ENCODE data around the gene MYF5. TPM values are rescaled to one million over a fixed set of nuclear protein-coding genes. Genes with fewer than 3 reads are reported as not detected.

MYF5 gene
- total RNA-seq, 1 donor from 2014 or later: not detected

DNA sequence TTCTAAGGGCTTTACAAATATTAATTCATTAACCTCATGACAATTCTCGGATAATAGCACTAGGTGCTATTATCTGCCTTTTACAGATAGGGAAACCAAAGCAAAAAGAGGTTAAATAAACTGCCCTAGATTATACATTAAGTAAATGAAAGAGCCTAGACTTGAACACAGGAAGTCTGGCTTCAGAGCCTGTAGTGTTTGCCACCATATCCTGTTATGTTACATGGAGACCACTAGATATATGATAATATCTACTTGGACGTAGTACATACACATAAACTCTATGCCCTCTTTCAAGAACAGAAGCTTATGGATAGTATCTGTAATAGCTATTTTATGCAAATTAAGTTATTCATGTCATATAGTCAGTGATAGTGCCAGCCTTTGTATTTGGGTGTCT, 26.2 kb upstream of the MYF5 start:
- Histone ChIP-seq H3K9me3 (replicated peaks) (peaks cover 9% of the 10 kb centered on the region), H3K27ac (replicated peaks) (no peak overlapping the region), H3K4me3 (no peak overlapping the region), H3K4me1 (no peaks in the 10 kb centered on the region), H3K36me3 (no peaks in the 10 kb centered on the region), H3K27me3 (ENCODE audit: low read depth) (no peaks in the 10 kb centered on the region)
- TF ChIP-seq, protein P1, sequence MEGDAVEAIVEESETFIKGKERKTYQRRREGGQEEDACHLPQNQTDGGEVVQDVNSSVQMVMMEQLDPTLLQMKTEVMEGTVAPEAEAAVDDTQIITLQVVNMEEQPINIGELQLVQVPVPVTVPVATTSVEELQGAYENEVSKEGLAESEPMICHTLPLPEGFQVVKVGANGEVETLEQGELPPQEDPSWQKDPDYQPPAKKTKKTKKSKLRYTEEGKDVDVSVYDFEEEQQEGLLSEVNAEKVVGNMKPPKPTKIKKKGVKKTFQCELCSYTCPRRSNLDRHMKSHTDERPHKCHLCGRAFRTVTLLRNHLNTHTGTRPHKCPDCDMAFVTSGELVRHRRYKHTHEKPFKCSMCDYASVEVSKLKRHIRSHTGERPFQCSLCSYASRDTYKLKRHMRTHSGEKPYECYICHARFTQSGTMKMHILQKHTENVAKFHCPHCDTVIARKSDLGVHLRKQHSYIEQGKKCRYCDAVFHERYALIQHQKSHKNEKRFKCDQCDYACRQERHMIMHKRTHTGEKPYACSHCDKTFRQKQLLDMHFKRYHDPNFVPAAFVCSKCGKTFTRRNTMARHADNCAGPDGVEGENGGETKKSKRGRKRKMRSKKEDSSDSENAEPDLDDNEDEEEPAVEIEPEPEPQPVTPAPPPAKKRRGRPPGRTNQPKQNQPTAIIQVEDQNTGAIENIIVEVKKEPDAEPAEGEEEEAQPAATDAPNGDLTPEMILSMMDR (IDR thresholded peaks at IDR 0.05; ENCODE audit: borderline replicate concordance): no peak
- intact Hi-C loops (cut with micrococcal nuclease): no loop called here
- no peak for DNase-seq

DNA sequence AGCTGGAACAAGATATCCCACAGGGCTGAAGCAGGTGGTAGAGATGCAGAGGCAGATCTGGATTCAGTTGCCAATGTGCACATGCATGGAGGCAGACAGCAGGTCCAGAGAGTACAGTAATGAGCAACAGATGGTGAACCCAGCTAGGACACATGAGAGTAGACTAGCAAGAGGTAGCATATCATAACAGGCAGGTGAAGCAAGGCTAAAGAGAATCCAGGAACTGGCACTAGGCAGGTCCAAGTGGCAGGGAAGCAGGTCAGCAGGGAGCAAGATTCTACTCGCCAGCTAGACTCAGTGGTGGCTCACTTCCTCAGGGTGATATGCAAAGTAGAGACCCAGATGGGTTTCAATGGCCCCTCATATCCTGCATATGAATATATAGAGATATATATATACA, 24.6 kb upstream of the MYF5 start:
- Histone ChIP-seq H3K36me3 (no peaks in the 10 kb centered on the region), H3K4me3 (no peak overlapping the region), H3K9me3 (replicated peaks) (peaks cover 2% of the 10 kb centered on the region), H3K27ac (replicated peaks) (no peak overlapping the region), H3K27me3 (ENCODE audit: low read depth) (no peaks in the 10 kb centered on the region), H3K4me1 (no peaks in the 10 kb centered on the region)
- TF ChIP-seq, protein P1 (IDR thresholded peaks at IDR 0.05; ENCODE audit: borderline replicate concordance): no peak
- intact Hi-C loops (cut with micrococcal nuclease): no loop called here
- no peak for DNase-seq

DNA sequence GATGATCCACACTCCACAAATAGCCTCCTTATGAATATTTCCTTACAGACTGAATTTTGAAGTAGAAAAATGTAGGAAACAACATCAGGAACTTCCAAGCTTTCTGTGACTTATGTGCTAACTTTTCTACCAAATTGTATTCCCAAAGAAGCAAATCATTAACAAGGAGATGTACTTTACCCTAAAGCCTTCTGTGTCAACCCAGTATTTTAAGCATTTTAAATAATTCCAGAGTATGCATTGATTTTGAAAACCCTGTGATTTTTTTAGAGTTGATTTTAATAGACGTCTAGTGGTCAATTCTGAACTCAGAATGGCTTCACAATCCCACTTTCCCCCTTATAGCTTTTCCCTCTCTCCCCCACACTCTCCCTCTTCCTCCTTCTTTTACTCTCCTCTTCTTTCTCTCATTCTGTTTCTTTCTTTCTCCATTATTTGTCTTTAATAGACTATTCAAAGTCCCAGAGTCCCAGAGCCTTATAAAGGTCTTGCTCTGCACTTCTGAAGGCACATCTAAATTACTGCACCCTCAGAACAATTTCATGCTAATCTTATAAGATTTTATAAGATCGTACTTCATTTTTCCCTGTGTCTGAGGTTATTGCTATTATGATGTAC, 19.3 kb upstream of the MYF5 start:
- no peak for DNase-seq
- intact Hi-C loops (cut with micrococcal nuclease): no loop called here
- TF ChIP-seq, protein P1 (IDR thresholded peaks at IDR 0.05; ENCODE audit: borderline replicate concordance): no peak
- Histone ChIP-seq H3K27ac (replicated peaks) (no peak overlapping the region), H3K27me3 (ENCODE audit: low read depth) (no peaks in the 10 kb centered on the region), H3K9me3 (replicated peaks) (no peaks in the 10 kb centered on the region), H3K36me3 (no peaks in the 10 kb centered on the region), H3K4me3 (no peak overlapping the region), H3K4me1 (peaks cover 2% of the 10 kb centered on the region)

DNA sequence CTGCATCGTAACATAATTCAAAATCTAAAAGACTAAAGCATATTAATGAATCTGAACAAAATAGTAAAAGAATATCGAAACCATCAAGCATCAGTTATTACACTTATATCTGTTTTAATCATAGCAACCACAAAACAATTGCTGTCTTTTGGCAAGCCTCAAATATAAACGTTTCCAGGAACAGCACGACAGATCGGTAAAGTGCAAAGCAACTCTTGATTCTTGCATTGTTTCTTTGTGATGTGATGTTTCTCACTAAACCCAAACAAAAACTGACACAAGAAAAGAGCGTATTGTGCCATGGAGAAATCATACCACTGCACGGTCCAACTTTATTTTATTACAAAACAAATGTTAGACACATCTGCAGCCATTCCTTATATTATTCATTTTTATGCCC, 18.5 kb upstream of the MYF5 start:
- no peaks in the 10 kb centered on the region for H3K9me3 ChIP-seq (replicated peaks)
- no peak overlapping the region for H3K27ac ChIP-seq (replicated peaks)
- H3K4me3 ChIP-seq: no peak overlapping the region
- intact Hi-C loops (cut with micrococcal nuclease): no loop called here
- H3K4me1 ChIP-seq: peaks cover 11% of the 10 kb centered on the region
- TF ChIP-seq, protein P1 (IDR thresholded peaks at IDR 0.05; ENCODE audit: borderline replicate concordance): no peak
- H3K27me3 ChIP-seq (ENCODE audit: low read depth): no peaks in the 10 kb centered on the region
- DNase-seq: no peak
- H3K36me3 ChIP-seq: no peaks in the 10 kb centered on the region

DNA sequence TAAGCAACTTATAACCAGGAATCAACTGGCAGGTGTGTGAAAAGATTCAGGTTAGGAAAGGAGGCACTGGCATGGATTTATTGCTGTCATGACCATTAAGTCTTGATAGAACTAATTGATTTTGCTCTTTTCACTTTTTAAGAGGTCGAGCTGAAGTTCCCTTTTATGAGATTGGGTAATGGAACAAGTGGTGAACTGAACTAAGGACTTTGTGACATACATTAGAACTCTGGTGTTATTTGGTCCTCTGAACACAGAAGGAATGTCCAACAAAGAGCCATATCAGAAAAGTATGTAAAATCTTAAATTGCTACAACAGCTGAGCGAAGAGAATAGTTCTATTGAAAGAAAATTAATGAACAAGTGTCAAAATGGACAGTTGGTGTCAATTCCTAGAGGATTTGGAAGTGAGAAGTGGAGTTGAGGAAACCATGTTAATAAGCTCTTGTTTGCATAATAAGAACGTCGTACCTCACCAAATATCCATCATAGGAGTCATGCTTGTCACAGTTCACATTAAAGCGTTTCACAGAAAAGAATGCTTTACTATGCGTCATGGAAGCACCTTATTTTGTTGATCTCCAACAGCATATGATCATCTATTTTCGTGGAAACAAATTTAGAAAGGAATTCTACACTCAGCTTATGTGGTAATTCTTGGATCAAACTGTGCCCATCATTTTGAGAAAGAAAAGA, 17.7 kb upstream of the MYF5 start:
- H3K4me3 ChIP-seq: no peak overlapping the region
- no peaks in the 10 kb centered on the region for H3K36me3 ChIP-seq
- intact Hi-C loops (cut with micrococcal nuclease): no loop called here
- no peaks in the 10 kb centered on the region for H3K9me3 ChIP-seq (replicated peaks)
- TF ChIP-seq, protein P1 (IDR thresholded peaks at IDR 0.05; ENCODE audit: borderline replicate concordance): no peak
- peaks cover 14% of the 10 kb centered on the region for H3K4me1 ChIP-seq
- H3K27me3 ChIP-seq (ENCODE audit: low read depth): no peaks in the 10 kb centered on the region
- H3K27ac ChIP-seq (replicated peaks): no peak overlapping the region
- no peak for DNase-seq
